IPS DF 19.7 (cell line): ENCODE measurements around the gene EML6.

Experiments
- DNase-seq: peaks from one replicate; pipeline ENCODE4 v3.0.0-alpha.2; 2013; ENCODE audit warnings: low read depth, low spot score

Gene EML6

DNA sequence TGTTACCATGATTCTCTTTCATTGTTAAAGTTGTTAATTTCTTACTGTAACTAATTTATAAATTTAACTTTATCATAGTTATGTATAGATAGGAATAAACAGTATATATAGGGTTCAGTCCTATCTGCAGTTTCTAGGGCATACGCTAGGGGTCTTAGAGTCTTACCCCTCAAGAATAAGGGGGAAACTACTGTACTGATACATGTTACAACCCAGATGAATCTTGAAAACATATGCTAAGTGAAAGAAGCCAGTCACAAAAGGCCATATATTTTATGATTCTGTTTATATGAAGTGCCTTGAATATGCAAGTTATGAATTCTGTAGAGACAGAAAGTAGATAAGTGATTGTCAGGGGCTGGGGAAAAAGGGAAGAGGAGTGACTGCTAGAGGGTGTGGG lies 274.4 kb downstream of the EML6 start:
- DNase-seq = no peak

DNA sequence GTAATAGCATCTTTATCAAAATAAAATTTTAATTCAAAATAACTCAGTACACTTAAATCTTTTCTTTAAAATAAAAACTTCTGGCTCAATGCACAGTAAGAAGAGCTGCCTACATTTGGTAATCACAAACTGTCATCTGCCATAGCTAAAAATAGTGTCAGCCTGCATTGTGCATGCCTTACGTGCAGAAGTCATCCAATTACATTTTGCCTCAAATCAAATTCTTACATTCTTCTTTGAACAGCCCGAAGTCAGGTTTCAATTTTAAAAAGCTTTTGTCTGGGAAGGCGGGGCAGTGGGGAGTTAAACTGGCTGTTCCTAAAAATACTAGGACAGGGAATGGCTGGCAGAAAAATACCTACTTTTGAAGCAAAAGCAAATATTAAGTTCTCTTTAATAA lies 275.7 kb downstream of the EML6 start:
- no peak for DNase-seq

DNA sequence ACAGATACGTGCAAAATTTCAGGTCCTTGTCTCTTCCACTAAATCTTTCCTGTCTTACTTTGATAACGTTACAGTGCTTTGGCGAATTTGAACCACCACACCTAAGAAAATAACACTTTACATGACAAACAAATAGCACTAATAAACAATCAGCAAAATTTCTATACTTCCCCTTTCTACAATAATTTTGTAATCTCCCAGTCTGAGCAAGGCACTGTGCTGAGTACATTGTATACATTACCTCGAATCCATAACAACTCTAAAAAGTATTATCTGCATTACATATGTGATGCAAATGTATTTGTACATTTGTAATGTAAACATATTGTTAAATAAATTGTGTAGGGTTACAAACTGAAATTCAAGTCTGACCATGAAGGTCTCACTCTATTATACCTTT lies 276.9 kb downstream of the EML6 start:
- no peak for DNase-seq

GRCh38 chr2:55001716-55002115 lies 278.3 kb downstream of the EML6 start:
- DNase-seq = no peak

GRCh38 chr2:55003706-55004639 lies 280.5 kb downstream of the EML6 start:
- DNase-seq = no peak

- no peak for DNase-seq
These were observed 282.8 kb downstream of the EML6 start for GRCh38 chr2:55006306-55006705.

DNA sequence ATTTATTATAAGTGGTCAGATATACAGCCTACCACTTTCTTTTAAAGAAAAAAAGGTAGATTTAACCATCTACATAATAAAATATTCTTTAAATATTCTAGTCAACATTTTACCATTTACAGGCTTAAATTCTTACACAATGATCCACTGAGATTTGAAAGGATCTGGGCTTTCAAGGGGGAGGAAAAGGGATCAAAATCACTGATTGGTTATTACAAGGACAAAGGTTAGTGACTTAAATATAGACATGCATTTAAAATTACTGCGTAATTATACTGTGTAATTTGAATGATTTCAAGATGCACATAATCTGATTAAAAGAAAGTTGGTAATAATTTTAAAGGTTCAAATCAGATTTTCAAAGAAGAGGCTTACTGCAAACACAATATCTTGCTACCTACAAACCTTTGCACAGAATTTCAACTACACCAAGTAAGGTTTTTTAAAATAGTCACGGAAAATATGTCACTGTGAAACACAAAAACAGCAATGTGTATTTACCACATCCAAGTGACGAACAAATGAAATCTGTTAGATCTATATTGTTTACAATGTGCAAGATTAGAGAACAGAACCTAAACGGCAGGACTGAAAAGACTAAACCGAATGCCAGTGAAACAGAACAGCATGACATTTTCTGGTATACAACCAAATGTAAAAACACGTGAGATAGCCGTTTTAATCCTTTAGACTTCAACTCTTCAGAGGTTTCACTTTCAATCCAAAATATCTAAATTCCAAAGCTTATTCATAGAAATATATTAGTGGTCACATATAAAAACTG lies 286.0 kb downstream of the EML6 start:
- DNase-seq = no peak

DNA sequence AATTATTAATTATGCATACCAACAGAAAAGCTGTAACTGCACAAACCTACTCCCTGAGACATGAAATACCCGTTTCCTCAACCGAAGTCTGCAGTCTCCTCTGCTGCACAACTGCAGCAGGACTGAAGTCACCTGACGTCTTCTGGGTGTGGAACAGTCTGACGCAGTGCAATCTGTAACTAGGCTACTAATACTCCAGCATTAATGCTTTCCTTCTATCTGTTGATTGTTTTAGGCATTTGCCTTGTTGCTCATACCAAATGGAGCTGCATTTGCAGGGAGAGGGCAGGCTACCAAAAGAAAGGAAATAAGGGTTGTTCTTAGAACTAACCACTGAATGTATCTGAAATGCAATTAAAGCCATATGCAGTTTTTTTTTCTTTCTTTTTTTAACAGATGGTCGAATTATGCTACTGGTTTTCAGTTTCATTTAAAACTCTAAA lies 286.7 kb downstream of the EML6 start:
- DNase-seq = no peak

GRCh38 chr2:55010915-55011314 lies 287.5 kb downstream of the EML6 start:
- DNase-seq = no peak

- DNase-seq = no peak
These were observed 288.6 kb downstream of the EML6 start for GRCh38 chr2:55011831-55012671.

DNA sequence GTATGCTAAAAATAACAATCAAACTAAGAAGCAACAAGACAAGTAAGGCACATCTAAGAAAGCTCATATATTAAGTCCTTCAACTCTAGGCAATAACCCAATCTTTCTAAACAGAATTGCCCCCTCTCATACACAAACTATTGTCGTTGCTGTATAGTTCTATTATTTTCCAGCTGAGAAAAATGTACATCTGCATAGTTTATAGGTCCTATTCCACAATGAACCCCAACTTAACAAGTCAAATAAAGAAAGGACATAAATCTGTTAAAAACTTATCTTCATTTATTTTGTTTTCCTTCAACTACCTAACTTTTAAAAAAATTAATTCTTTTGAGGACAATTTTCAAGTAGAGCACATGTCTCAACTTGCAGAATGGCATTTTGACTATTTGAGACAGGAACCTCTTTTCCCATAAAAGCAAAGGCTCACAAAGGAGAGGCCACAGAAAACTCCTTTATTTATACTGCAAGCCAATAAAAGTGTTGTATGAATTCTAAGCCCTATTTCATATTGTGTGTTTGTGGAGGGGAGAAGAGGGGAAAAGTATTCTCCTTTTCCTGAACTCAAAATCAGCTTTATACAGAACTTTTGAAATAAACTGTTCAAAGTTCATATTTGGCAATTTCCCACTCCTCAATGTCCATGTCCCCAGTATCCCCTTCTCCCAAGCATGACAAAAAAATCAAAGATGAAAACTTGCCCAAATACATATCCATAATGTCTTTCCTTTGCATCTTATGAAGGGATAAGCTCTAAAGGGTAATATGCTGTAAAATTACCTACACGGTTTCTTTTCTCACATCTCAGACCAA lies 289.4 kb downstream of the EML6 start:
- DNase-seq = no peak

- DNase-seq = no peak
These were observed 290.5 kb downstream of the EML6 start for GRCh38 chr2:55013936-55014335.

DNA sequence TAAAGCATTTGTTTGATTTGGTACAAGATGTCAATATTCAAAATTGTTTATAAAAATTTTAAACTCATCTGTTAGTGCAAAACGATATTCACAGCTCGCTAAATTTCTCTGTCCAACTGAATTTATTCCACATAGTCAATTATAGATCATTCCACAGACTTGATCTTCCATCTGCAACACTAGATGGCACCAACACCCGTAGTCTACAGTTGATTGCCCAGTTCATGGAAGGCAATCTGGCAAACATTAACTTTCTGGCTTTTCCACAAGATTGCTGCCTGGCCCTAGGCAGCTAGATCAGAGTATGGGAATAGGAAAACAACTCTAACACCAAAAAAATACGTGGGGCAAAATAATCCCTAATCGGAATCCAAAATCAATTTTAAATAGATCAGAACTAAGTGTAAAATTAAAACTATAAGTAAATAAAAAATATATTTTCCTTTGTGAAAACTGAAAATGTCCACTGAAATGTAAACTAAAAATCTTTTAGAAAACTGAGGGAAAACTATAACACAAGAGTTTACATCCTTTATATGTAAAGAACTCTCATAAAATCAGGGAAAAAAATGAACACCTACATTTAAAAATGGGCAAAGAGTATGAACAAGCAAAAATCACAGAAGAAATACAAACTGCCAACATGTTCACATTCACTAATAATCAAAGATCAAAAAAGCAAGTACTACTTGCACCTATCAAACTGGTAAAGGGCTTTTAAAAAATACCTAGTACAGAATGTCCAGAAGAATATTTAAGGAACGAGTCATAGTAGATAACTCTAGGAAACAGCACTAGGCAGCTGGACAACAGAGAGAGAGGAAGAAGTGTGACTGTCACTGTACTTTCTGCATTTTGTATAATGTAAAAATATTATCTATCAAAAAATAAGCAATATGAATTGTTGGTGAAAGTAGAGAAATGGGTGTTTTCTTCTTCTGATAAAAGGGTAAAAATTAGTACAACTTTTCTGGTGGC lies 291.8 kb downstream of the EML6 start:
- DNase-seq = no peak

DNA sequence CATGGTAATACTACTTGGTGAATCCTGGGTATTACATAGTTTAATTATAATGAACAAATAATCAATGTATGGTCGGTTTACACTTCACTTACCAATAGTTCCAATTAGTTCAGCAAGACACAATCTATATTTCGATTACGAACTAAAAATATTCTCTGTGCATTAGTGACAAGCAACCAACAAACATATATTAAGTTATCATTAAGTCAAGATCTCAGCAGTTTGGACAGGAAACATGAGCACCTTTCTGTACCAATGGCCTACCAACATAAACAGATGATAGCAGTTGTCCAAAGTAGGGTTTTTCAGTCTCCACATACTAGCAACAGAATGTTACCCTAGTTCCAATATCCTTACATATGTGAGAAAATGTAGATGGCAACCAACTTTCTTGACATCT lies 294.0 kb downstream of the EML6 start:
- DNase-seq = no peak

GRCh38 chr2:55017880-55018279 lies 294.4 kb downstream of the EML6 start:
- DNase-seq = no peak

- DNase-seq = no peak
These were observed 295.2 kb downstream of the EML6 start for GRCh38 chr2:55018619-55019018.

- no peak for DNase-seq
These were observed 296.2 kb downstream of the EML6 start for GRCh38 chr2:55019526-55020258.
